GM10248 (cell line): ENCODE results near the gene GALNS.

Experiments used
- CTCF ChIA-PET: fragments of 300-600 bp; sonication (Branson Sonifier 250); formaldehyde crosslinking; extraction: SDS; loops from one replicate; lab custom pipeline; 2021; ENCODE audit warnings: antibody characterized with exemption; lab: Yijun Ruan, JAX
- POLR2A ChIA-PET: fragments of 350-650 bp; sonication (Branson Sonifier 250); formaldehyde crosslinking; extraction: SDS; loops from one replicate; lab custom pipeline; 2020; ENCODE audit warnings: antibody characterized with exemption; lab: Yijun Ruan, JAX
- DNase-seq: peaks from one replicate; pipeline ENCODE4 v3.0.0; 2012; ENCODE audit errors: extremely low spot score
- CTCF ChIP-seq: IDR thresholded peaks from 2 replicates; pipeline ENCODE4 v1.5.1; 2012; ENCODE audit warnings: mild to moderate bottlenecking, low read depth; ENCODE audit errors: extremely low read depth, missing control alignments, control extremely low read depth

Gene GALNS

GRCh38 chr16:88839026-88839529, 17.7 kb downstream of the GALNS start:
- no peak for TF ChIP-seq CTCF
- DNase-seq, result no peak
- CTCF ChIA-PET, result interaction anchor here (1.1 to 2.0 kb wide), 3 partner anchors 12 to 27 kb away, joined by 3 to 8 read pairs (median 5); no protein-coding TSS in a partner anchor
- POLR2A ChIA-PET, result no interaction called here

DNA sequence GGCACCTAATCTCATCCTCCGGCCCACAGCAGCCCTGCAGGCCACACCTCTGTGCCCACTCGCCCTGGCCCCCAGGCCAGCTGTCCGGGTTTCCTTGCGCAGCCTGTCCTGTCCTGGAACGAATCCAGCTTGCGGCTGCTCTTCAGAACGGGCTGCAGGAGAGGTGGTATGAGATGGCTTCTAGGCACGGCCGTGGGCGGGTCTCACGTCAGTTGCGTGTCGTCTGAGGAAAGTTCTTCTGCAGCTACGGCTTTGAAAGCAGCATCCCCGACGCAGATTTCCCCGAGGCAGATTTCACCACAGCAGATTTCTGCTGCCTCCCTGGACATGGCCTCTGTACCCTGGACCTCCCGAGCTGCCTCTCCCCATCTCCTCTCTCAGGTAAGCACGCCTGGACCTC, 18.2 kb downstream of the GALNS start:
- no peak for DNase-seq
- ChIA-PET POLR2A (no interaction called here), CTCF (interaction anchor here (1.1 to 2.0 kb wide), 2 partner anchors 13 to 26 kb away, joined by 3 to 8 read pairs; no protein-coding TSS in a partner anchor)
- TF ChIP-seq CTCF, result no peak

DNA sequence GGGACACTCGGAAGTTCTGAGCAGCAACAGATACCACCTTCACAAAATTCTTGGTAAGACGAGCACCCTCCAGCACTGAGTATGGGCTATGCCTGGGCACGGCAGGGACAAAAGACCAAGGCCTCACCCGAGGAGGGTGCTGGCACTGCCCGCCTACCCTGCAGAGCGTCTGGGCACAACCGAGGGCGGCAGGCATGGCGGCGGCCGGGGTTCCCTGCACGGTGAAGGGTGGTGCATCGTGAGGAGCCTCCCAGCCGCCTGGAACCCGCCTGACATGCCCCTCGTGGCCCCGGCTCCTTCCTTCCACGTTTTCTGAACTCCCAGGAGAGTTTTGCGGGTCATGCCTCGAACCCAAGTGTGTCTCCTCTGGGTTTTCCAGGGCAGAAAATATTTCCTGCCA, 18.9 kb downstream of the GALNS start:
- POLR2A ChIA-PET, result no interaction called here
- DNase-seq, result no peak
- TF ChIP-seq CTCF, result no peak
- CTCF ChIA-PET, result no interaction called here

GRCh38 chr16:88836791-88837190, 20.0 kb downstream of the GALNS start:
- POLR2A ChIA-PET, result no interaction called here
- CTCF ChIA-PET, result interaction anchor here (0.5 kb wide), 1 partner anchor 545 kb away, joined by 3 read pairs; no protein-coding TSS in a partner anchor
- no peak for DNase-seq
- TF ChIP-seq CTCF, result no peak

DNA sequence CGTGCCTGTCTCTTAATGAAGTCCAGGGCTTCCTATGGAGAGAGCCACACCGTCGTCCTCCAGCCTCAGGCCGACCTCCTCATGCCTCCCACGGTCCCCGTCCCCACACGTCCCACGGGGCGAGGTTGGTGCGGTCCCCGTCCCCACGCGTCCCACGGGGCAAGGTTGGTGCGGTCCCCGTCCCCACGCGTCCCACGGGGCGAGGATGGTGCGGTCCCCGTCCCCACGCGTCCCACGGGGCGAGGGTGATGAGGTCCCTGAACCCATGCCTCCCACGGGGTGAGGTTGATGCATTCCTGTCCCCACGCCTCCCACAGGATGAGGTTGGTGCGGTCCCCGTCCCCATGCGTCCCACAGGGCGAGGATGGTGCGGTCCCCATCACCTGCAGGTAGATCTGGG, 20.9 kb downstream of the GALNS start:
- POLR2A ChIA-PET, result no interaction called here
- TF ChIP-seq CTCF, result no peak
- CTCF ChIA-PET, result no interaction called here
- no peak for DNase-seq

GRCh38 chr16:88835383-88835782, 21.4 kb downstream of the GALNS start:
- ChIA-PET CTCF (no interaction called here), POLR2A (no interaction called here)
- no peak for DNase-seq
- TF ChIP-seq CTCF, result no peak

GRCh38 chr16:88834670-88835069, 22.1 kb downstream of the GALNS start:
- POLR2A ChIA-PET, result no interaction called here
- no peak for TF ChIP-seq CTCF

More at GRCh38 chr16:88834670-88835069, 22.1 kb downstream of the GALNS start:
- DNase-seq, result no peak
- CTCF ChIA-PET, result no interaction called here
